Measurements from ENCODE around the gene SELPLG.
"Not testable (repeated sequence)": the region's sequence is repeated elsewhere in the genome, so short reads cannot be mapped to it uniquely, and the experiment has no call there.

SELPLG gene

GRCh38 chr12:108668542-108668941 is 34.8 kb upstream of the SELPLG start:
- no peak overlapping the region for H3K27ac ChIP-seq (ENCODE audit: low read depth, low read length)
- no peak overlapping the region for H3K4me3 ChIP-seq (ENCODE audit: low read depth in 1 of 2, low read length in 2 of 2)
- no peaks in the 10 kb centered on the region for H3K27me3 ChIP-seq (ENCODE audit: control insufficient read depth in 1 of 2, insufficient read depth in 2 of 2, low read length in 2 of 2)
- H3K9me3 ChIP-seq (ENCODE audit: control insufficient read depth in 1 of 2, low read length in 2 of 2) = no peaks in the 10 kb centered on the region
- peaks cover 24 to 35% of the 10 kb centered on the region in 2 donors for H3K4me1 ChIP-seq (ENCODE audit: control insufficient read depth in 1 of 2, insufficient read depth in 2 of 2, low read length in 2 of 2)
- no peaks in the 10 kb centered on the region for H3K36me3 ChIP-seq (ENCODE audit: control insufficient read depth in 1 of 2, insufficient read depth in 2 of 2, low read length in 2 of 2)
- no peak overlapping the region for H3K9ac ChIP-seq (ENCODE audit: low read depth in 1 of 2, low read length in 2 of 2)

DNA sequence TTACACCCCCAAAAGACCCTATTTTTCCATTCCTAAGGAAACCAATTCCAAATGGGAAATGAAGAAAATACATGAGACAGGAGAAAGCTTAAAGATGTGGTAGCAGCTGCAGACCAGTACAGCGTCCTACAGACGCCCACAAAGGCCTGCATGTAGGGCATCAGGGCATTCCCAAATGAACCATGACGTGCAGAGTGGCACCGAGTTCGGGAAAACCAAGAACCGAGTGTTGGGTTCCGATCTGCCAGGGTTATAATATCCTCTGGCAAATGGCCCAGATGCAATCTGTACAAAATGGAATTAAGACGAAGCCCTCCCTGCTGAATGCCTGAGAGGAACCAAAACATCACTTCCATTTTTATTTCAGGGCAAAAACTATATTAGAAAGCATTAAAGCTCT is 34.4 kb upstream of the SELPLG start:
- H3K4me1 ChIP-seq (ENCODE audit: control insufficient read depth in 1 of 2, insufficient read depth in 2 of 2, low read length in 2 of 2) = peaks cover 24 to 35% of the 10 kb centered on the region in 2 donors
- H3K36me3 ChIP-seq (ENCODE audit: control insufficient read depth in 1 of 2, insufficient read depth in 2 of 2, low read length in 2 of 2) = no peaks in the 10 kb centered on the region
- no peaks in the 10 kb centered on the region for H3K27me3 ChIP-seq (ENCODE audit: control insufficient read depth in 1 of 2, insufficient read depth in 2 of 2, low read length in 2 of 2)
- no peaks in the 10 kb centered on the region for H3K9me3 ChIP-seq (ENCODE audit: control insufficient read depth in 1 of 2, low read length in 2 of 2)
- no peak overlapping the region for H3K9ac ChIP-seq (ENCODE audit: low read depth in 1 of 2, low read length in 2 of 2)
- no peak overlapping the region for H3K27ac ChIP-seq (ENCODE audit: low read depth, low read length)
- no peak overlapping the region for H3K4me3 ChIP-seq (ENCODE audit: low read depth in 1 of 2, low read length in 2 of 2)

DNA sequence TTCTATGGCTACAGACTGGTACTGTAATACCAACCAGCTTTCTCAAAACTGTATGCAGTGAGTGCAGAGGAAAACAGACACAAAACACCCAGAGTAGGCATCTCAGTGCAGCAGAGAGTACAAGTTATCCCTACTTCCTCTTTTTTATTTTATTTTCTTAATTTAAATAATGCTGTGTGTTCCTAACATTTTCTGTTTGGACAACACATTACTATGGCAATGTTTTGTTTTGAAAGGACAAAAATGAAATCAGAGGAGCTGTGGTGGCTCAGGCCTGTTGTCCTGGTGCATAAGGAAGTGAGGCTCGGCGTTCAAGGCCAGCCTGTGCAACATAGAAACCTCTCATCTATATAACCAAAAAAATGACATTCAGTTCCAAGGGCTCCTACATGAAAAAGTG is 33.7 kb upstream of the SELPLG start:
- H3K4me1 ChIP-seq (ENCODE audit: control insufficient read depth in 1 of 2, insufficient read depth in 2 of 2, low read length in 2 of 2) = peaks cover 24 to 35% of the 10 kb centered on the region in 2 donors
- H3K4me3 ChIP-seq (ENCODE audit: low read depth in 1 of 2, low read length in 2 of 2) = no peak overlapping the region
- no peaks in the 10 kb centered on the region for H3K27me3 ChIP-seq (ENCODE audit: control insufficient read depth in 1 of 2, insufficient read depth in 2 of 2, low read length in 2 of 2)
- H3K9me3 ChIP-seq (ENCODE audit: control insufficient read depth in 1 of 2, low read length in 2 of 2) = no peaks in the 10 kb centered on the region
- peak overlapping the region in 1 of 2 donors; percentile 22 for H3K9ac ChIP-seq (ENCODE audit: low read depth in 1 of 2, low read length in 2 of 2)
- no peaks in the 10 kb centered on the region for H3K36me3 ChIP-seq (ENCODE audit: control insufficient read depth in 1 of 2, insufficient read depth in 2 of 2, low read length in 2 of 2)
- no peak overlapping the region for H3K27ac ChIP-seq (ENCODE audit: low read depth, low read length)

- Histone ChIP-seq H3K4me3 (ENCODE audit: low read depth in 1 of 2, low read length in 2 of 2) (no peak overlapping the region), H3K9ac (ENCODE audit: low read depth in 1 of 2, low read length in 2 of 2) (no peak overlapping the region), H3K36me3 (ENCODE audit: control insufficient read depth in 1 of 2, insufficient read depth in 2 of 2, low read length in 2 of 2) (peaks cover 0 to 5% of the 10 kb centered on the region in 2 donors), H3K9me3 (ENCODE audit: control insufficient read depth in 1 of 2, low read length in 2 of 2) (no peaks in the 10 kb centered on the region), H3K4me1 (ENCODE audit: control insufficient read depth in 1 of 2, insufficient read depth in 2 of 2, low read length in 2 of 2) (peaks cover 24 to 35% of the 10 kb centered on the region in 2 donors), H3K27me3 (ENCODE audit: control insufficient read depth in 1 of 2, insufficient read depth in 2 of 2, low read length in 2 of 2) (no peaks in the 10 kb centered on the region), H3K27ac (ENCODE audit: low read depth, low read length) (no peak overlapping the region)
Measured at GRCh38 chr12:108666401-108666881, 32.7 kb upstream of the SELPLG start.

- Histone ChIP-seq H3K36me3 (ENCODE audit: control insufficient read depth in 1 of 2, insufficient read depth in 2 of 2, low read length in 2 of 2) (peaks cover 0 to 5% of the 10 kb centered on the region in 2 donors), H3K9ac (ENCODE audit: low read depth in 1 of 2, low read length in 2 of 2) (no peak overlapping the region), H3K4me1 (ENCODE audit: control insufficient read depth in 1 of 2, insufficient read depth in 2 of 2, low read length in 2 of 2) (peaks cover 24 to 35% of the 10 kb centered on the region in 2 donors), H3K4me3 (ENCODE audit: low read depth in 1 of 2, low read length in 2 of 2) (no peak overlapping the region), H3K27me3 (ENCODE audit: control insufficient read depth in 1 of 2, insufficient read depth in 2 of 2, low read length in 2 of 2) (no peaks in the 10 kb centered on the region), H3K27ac (ENCODE audit: low read depth, low read length) (no peak overlapping the region), H3K9me3 (ENCODE audit: control insufficient read depth in 1 of 2, low read length in 2 of 2) (no peaks in the 10 kb centered on the region)
Measured at GRCh38 chr12:108665608-108666202, 32.0 kb upstream of the SELPLG start.

DNA sequence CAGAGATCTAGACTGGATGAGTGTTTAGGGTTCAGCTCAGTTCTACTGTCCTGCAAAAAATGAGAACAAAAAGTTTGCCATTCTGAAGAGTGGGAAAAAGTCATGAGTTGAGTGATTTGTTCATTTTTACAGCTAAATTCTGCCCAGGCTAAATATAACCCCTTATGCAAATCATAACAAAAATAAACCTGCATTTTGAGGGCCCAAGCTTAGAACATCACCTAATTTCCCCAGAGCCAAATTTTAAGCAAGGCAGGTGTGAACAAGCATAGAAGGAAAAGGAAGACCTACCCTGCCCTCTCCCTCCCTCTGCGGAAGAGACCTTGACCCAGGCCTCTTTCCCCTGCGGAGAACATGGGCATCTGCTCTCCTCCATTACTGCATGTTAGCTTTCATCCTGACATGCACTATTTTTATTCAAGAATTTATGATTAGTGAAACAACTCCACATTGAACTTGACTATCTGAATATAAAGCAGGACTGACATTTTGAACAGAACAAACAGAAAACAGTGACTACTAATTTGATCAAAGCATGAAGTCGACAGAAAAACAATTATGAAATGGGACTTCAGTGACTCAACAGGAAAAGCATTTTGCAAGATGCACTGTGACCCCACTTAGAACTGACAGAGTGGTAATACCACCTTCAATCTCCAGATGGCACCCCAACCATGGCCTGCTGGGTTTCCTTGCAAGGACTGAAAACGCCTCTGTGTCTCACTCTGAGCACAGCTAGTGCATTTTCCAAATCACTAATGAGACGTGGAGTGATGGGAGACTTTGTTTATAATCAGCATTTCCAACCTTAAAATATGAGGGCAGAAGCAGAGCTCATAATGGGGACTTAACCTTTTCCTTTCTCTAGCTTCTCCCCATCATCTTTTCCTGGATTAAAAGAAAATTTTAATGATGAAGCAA is 30.9 kb upstream of the SELPLG start:
- H3K27ac ChIP-seq (ENCODE audit: low read depth, low read length) = peak overlapping the region; percentile 35

GRCh38 chr12:108663324-108664015 is 29.8 kb upstream of the SELPLG start:
- Histone ChIP-seq H3K4me3 (ENCODE audit: low read depth in 1 of 2, low read length in 2 of 2) (no peak overlapping the region), H3K27ac (ENCODE audit: low read depth, low read length) (no peak overlapping the region), H3K36me3 (ENCODE audit: control insufficient read depth in 1 of 2, insufficient read depth in 2 of 2, low read length in 2 of 2) (peaks cover 6 to 12% of the 10 kb centered on the region in 2 donors), H3K27me3 (ENCODE audit: control insufficient read depth in 1 of 2, insufficient read depth in 2 of 2, low read length in 2 of 2) (no peaks in the 10 kb centered on the region), H3K4me1 (ENCODE audit: control insufficient read depth in 1 of 2, insufficient read depth in 2 of 2, low read length in 2 of 2) (peaks cover 24 to 35% of the 10 kb centered on the region in 2 donors), H3K9me3 (ENCODE audit: control insufficient read depth in 1 of 2, low read length in 2 of 2) (no peaks in the 10 kb centered on the region), H3K9ac (ENCODE audit: low read depth in 1 of 2, low read length in 2 of 2) (no peak overlapping the region)

More for the DNA sequence above, 30.9 kb upstream of the SELPLG start:
- Histone ChIP-seq H3K9me3 (ENCODE audit: control insufficient read depth in 1 of 2, low read length in 2 of 2) (no peaks in the 10 kb centered on the region), H3K9ac (ENCODE audit: low read depth in 1 of 2, low read length in 2 of 2) (peak overlapping the region; percentile 20 to 24), H3K4me3 (ENCODE audit: low read depth in 1 of 2, low read length in 2 of 2) (peak overlapping the region in 1 of 2 donors; percentile 3), H3K36me3 (ENCODE audit: control insufficient read depth in 1 of 2, insufficient read depth in 2 of 2, low read length in 2 of 2) (peaks cover 3 to 5% of the 10 kb centered on the region in 2 donors), H3K27me3 (ENCODE audit: control insufficient read depth in 1 of 2, insufficient read depth in 2 of 2, low read length in 2 of 2) (no peaks in the 10 kb centered on the region), H3K4me1 (ENCODE audit: control insufficient read depth in 1 of 2, insufficient read depth in 2 of 2, low read length in 2 of 2) (peaks cover 24 to 35% of the 10 kb centered on the region in 2 donors)

DNA sequence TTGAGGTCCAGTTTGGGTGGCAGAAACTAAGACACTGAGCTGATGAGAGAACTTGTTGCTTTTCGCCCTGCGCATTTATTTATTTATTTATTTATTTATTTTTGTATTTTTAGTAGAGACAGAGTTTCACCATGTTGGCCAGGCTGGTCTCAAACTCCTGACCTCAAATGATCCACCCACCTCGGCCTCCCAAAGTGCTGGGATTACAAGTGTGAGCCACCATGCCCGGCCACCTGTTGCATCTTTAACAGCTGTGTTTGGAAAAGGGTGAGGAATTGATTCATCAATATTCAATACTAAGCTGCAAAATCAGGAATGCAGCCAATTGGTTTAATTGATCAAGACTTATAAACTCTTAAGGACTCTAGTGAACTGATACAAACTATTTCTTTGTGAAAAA is 24.4 kb upstream of the SELPLG start:
- not testable (repeated sequence) for H3K4me3 ChIP-seq (ENCODE audit: low read depth in 1 of 2, low read length in 2 of 2); H3K9me3 ChIP-seq (ENCODE audit: control insufficient read depth in 1 of 2, low read length in 2 of 2); H3K27ac ChIP-seq (ENCODE audit: low read depth, low read length); H3K9ac ChIP-seq (ENCODE audit: low read depth in 1 of 2, low read length in 2 of 2); H3K4me1 ChIP-seq (ENCODE audit: control insufficient read depth in 1 of 2, insufficient read depth in 2 of 2, low read length in 2 of 2); H3K27me3 ChIP-seq (ENCODE audit: control insufficient read depth in 1 of 2, insufficient read depth in 2 of 2, low read length in 2 of 2)
- peaks cover 11 to 32% of the 10 kb centered on the region in 2 donors for H3K36me3 ChIP-seq (ENCODE audit: control insufficient read depth in 1 of 2, insufficient read depth in 2 of 2, low read length in 2 of 2)

DNA sequence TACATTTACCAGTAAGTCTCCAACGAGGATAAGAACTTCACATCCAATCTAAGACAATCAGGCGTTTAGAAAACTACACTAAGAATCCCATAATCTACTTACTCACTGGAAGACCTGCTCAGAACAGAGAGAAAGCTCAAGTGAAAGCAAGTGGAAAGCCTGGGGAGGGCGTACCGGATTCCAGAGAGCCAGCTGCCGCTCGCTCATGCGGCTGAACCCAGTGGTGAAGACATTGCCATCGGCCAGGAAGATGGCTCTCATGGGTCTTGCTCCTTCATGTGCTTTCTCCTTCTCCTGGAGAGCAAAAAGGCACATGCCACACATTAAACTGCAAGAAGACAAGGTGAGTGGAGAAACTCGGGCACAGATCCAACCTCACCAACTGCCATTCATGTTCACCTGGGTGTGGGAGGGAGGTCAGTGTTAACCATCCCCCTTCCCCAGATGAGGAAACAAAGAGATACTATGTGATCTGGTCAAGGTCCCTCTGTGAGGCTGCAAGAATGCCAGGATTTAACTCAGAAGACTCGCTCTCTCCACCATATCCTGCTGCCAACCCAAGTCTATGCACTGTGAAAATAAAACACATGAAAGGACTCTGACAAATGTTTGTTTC is 23.5 kb upstream of the SELPLG start:
- Histone ChIP-seq H3K9ac (ENCODE audit: low read depth in 1 of 2, low read length in 2 of 2) (no peak overlapping the region), H3K27me3 (ENCODE audit: control insufficient read depth in 1 of 2, insufficient read depth in 2 of 2, low read length in 2 of 2) (no peaks in the 10 kb centered on the region), H3K27ac (ENCODE audit: low read depth, low read length) (no peak overlapping the region), H3K9me3 (ENCODE audit: control insufficient read depth in 1 of 2, low read length in 2 of 2) (no peaks in the 10 kb centered on the region), H3K36me3 (ENCODE audit: control insufficient read depth in 1 of 2, insufficient read depth in 2 of 2, low read length in 2 of 2) (peaks cover 11 to 36% of the 10 kb centered on the region in 2 donors), H3K4me1 (ENCODE audit: control insufficient read depth in 1 of 2, insufficient read depth in 2 of 2, low read length in 2 of 2) (no peaks in the 10 kb centered on the region), H3K4me3 (ENCODE audit: low read depth in 1 of 2, low read length in 2 of 2) (no peak overlapping the region)

Data from duodenal mucosa (tissue), 2 donors.